HG03520 (cell line): ENCODE results near the gene ATAD5.
"Not testable (repeated sequence)": the region's sequence is repeated elsewhere in the genome, so short reads cannot be mapped to it uniquely, and the experiment has no call there.

Experiments
- ATAC-seq: cut with Tn5 transposase; IDR thresholded peaks from one replicate; pipeline ENCODE4 v1.9.1; 2021; ENCODE audit warnings: mild to moderate bottlenecking, moderate library complexity; ENCODE audit not compliant: unreplicated experiment

ATAD5 gene, protein sequence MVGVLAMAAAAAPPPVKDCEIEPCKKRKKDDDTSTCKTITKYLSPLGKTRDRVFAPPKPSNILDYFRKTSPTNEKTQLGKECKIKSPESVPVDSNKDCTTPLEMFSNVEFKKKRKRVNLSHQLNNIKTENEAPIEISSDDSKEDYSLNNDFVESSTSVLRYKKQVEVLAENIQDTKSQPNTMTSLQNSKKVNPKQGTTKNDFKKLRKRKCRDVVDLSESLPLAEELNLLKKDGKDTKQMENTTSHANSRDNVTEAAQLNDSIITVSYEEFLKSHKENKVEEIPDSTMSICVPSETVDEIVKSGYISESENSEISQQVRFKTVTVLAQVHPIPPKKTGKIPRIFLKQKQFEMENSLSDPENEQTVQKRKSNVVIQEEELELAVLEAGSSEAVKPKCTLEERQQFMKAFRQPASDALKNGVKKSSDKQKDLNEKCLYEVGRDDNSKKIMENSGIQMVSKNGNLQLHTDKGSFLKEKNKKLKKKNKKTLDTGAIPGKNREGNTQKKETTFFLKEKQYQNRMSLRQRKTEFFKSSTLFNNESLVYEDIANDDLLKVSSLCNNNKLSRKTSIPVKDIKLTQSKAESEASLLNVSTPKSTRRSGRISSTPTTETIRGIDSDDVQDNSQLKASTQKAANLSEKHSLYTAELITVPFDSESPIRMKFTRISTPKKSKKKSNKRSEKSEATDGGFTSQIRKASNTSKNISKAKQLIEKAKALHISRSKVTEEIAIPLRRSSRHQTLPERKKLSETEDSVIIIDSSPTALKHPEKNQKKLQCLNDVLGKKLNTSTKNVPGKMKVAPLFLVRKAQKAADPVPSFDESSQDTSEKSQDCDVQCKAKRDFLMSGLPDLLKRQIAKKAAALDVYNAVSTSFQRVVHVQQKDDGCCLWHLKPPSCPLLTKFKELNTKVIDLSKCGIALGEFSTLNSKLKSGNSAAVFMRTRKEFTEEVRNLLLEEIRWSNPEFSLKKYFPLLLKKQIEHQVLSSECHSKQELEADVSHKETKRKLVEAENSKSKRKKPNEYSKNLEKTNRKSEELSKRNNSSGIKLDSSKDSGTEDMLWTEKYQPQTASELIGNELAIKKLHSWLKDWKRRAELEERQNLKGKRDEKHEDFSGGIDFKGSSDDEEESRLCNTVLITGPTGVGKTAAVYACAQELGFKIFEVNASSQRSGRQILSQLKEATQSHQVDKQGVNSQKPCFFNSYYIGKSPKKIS (N-terminal part only)

DNA sequence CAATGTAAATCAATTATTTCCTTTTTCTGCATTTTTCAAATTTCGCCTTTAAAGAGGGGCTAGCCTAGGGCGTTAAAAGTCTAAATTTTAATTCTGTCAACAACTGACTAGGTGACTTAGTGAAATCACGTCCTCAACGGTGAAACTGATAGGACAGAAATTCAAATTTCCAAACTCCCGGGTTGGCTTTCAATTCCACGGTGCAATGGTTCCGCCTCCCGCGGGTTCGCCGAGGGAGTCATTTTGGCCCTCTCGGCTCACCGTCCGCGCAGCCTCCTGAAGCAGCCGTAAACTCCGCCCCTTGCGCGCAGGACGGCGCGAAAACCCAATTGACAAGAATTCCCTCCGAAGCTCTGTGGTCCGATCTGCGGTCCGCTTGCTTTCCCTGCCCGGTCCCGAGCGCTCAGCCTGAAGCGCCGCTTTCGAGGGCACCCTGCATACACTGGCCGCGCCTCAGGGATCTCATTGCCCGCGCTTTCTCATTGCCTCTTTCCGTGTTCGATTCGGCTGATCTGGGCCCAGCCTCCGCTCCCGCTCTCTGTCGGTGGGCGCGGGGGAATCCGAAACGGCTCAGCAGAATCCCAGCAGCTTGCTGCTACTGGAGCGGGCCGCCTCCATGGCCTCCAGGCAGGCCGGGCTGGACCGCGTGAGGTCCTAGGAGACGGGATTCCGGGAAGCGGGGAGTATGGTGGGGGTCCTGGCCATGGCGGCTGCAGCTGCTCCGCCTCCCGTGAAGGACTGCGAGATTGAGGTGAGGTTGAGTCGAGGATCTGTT lies at the start of gene ATAD5:
Gene ATAD5, plus strand, starts transcription at position 304 of the 775 bp plus-strand sequence. Its CDS starts 382 bp downstream, at position 686.
- no peak for ATAC-seq

DNA sequence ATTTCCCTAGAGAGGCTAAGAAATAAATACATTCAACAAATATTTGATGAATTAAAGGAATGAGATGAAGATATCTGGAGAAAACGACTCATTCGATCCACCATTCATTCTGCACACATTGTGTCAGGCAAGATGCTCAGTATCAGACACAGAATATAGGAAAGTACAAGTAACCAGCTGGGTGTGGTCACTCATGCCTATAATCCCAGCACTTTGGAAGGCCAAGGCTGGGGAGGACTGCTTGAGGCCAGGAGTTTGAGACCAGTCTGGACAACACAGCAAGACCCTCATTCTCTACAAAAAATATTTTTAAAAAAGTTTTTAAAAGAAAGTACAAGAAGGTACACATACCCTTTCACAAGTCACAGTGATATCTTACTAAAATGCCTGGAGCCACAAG lies 49.6 kb upstream of the ATAD5 start:
- no peak for ATAC-seq

GRCh38 chr17:30788918-30789317 lies 42.8 kb upstream of the ATAD5 start:
- ATAC-seq = no peak

DNA sequence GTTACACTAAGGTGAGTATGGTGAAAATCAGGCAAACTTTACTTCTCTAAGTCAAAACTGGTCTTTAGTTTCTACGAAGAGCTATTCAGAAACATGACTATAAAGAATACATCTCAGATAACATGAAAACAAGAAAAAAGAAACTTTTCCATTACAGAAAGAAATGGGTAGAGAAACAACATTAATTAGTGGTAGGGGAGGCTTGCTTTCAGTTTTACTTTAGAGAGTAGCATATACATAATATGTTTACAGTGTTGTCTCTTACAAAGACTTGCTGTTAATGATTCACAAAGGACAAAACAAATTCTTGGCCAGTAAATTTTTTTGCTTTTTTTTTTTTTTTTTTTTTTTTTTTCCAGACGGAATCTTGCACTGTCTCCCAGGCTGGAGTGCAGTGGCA lies 41.5 kb upstream of the ATAD5 start:
- no peak for ATAC-seq

DNA sequence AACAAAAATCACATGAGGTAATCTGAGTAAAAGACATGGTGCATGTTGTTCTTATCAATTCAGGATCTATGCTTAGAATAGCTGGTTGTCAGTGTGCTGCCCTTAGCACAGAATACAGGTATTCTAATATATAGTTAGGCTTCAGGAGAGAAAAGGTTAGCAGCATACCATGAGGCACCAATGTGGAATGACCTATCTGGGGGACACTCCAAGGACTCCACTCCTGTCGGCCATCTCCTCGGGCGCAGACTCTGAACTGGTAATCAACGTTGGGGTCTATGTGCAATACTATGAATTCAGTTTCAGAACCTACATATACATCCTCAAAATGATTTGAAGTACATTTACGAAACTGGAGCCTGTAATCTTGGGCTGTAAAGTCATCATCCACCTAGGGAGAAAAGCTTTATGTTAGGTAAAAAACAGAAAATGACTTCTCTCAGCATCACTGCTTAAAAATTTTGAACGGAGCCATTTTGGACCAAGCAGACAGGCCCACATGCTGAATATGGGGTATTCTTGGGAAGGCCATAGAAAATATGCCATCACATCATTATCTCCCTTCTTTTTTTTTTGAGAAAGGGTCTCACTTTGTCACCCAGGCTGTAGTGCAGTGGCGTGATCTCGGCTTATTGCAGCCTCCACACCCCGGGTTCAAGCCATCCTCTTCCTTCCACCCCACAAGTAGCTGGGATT lies 38.3 kb upstream of the ATAD5 start:
- ATAC-seq = no peak

- ATAC-seq = no peak
Measured at GRCh38 chr17:30794372-30794771, 37.4 kb upstream of the ATAD5 start.

- ATAC-seq = no peak
Measured at GRCh38 chr17:30796016-30796415, 35.8 kb upstream of the ATAD5 start.

GRCh38 chr17:30801671-30802070 lies 30.1 kb upstream of the ATAD5 start:
- no peak for ATAC-seq

- no peak for ATAC-seq
Measured at GRCh38 chr17:30805944-30806456, 25.8 kb upstream of the ATAD5 start.

- no peak for ATAC-seq
Measured at GRCh38 chr17:30807896-30808295, 23.9 kb upstream of the ATAD5 start.

- no peak for ATAC-seq
Measured at GRCh38 chr17:30808785-30809286, 22.9 kb upstream of the ATAD5 start.

- no peak for ATAC-seq
Measured at GRCh38 chr17:30809867-30810266, 21.9 kb upstream of the ATAD5 start.

- ATAC-seq = no peak
Measured at GRCh38 chr17:30812218-30813177, 19.3 kb upstream of the ATAD5 start.

DNA sequence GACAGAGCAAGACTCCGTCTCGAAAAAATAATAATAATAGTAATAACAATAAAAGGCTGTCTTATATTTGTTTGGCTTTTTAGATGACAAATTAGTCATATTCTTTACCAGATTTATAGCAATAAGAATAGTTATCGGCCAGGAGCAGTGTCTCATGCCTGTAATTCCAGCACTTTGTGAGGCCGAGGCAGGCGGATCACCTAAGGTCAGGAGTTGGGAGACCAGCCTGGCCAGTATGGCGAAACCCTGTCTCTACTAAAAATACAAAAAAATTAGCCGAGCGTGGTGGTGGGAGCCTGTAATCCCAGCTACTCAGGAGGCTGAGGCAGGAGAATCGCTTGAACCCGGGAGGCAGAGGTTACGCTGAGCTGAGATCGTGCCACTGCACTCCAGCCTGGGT lies 17.5 kb upstream of the ATAD5 start:
- not testable (repeated sequence) for ATAC-seq

DNA sequence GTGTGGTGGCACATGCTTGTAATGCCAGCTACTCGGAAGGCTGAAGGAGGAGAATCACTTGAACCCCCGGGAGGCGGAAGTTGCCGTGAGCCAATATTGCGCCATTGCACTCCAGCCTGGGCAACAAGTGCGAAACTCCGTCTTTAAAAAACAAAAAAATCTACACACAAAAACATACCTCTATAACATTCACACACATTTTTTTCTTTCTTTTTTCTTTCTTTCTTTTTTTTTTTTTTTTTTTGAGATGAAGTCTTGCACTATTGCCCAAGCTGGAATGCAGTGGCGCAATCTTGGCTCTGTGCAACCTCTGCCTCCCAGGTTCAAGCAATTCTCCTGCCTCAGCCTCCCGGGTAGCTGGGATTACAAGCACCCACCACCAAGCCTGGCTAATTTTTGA lies 16.9 kb upstream of the ATAD5 start:
- not testable (repeated sequence) for ATAC-seq

DNA sequence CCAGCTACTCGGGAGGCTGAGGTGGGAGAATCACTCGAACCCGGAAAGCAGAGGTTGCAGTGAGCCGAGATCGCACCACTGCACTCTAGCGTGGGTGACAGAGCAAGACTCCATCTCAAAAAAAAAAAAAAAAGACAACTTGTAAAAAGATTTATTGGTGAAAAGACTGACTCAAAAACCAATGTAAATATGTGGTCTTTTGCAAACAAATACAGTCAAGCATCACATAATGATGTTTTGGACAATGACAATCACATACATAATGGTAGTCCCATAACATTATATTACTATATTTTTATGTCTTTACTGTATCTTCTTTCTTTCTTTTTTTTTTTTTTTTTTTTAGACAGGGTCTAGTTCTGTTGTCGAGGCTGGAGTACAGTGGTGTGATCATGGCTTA lies 15.6 kb upstream of the ATAD5 start:
- ATAC-seq = no peak

- no peak for ATAC-seq
Measured at GRCh38 chr17:30819971-30820705, 11.6 kb upstream of the ATAD5 start.
